Activated T-cell treated with anti-CD3 and anti-CD28 coated beads, Interleukin-2, amount 50 U/mL, for 48 hours (primary cell): Measurements from ENCODE around the gene FBXL20.
"Not testable (repeated sequence)": the region's sequence is repeated elsewhere in the genome, so short reads cannot be mapped to it uniquely, and the experiment has no call there.

ENCODE experiments used
- DNase-seq, 2 experiments: peaks; one replicate each; pipeline ENCODE4 v3.0.0-alpha.2; 2020

The FBXL20 gene

DNA sequence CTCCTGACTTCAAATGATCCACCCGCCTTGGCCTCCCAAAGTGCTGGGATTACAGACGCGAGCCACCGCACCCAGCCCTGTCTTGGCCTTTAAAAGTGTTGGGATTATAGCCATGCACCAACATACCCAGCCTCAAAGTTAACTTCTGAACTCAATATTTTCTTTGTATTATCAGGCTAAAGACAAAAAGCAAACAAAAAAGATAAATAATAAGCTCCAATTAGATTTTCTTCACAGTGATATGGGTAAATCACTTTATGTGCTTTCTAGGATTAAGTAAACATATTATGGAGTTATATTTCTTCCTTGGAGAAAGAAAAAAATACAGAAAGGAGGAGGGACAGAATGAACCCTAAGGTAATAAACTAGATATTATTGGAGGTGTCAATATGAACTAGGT lies 74.3 kb downstream of the FBXL20 start:
- DNase-seq, result no peak

DNA sequence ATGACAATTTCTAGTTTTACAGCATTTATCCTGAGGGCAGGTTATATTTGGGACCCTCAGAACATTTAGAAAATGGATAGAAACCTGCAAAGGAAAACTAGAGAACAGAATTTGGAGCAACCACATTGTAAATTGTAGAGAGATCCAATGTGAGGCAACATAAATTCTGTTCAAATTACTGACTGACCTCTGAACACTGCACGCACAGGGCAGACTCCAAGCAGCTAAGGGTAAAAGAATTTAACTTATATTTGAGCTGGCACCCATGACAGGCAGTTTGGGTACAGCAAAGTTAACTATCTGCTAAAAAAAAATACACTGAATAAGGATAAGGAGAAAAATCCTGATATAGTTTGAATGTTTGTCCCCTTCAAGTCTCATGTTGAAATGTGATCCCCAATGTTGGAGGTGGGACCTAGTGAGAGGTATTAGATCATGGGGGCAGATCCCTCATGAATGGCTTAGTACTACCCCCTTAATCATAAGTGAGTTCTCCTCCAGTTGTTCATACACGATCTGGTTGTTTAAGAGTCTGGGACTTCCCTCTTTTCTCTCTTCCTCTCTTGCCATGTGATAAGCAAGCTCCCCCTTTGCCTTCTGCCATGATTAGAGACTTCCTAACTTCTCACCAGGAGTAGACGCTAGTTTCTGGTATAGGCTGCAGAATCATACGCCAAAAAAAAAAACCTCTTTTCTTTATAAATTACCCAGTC lies 75.7 kb downstream of the FBXL20 start:
- DNase-seq, result no peak

DNA sequence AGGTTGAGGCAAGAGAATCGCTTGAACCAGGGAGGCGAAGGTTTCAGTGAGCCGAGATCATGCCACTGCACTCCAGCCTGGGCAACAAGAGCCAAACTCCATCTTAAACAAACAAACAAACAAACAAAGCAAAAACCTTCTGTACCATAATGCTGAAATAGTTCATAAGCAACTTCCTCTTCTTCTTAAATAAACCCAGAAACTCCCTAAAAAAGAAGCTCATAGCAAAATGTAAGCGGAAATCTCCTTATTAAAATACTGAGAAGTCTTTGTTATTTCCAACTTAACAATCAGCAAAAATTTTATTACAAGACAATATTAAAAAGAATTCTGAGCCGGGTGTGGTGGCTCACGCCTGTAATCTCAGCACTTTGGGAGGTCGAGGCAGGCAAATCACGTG lies 82.8 kb downstream of the FBXL20 start:
- no peak for DNase-seq

DNA sequence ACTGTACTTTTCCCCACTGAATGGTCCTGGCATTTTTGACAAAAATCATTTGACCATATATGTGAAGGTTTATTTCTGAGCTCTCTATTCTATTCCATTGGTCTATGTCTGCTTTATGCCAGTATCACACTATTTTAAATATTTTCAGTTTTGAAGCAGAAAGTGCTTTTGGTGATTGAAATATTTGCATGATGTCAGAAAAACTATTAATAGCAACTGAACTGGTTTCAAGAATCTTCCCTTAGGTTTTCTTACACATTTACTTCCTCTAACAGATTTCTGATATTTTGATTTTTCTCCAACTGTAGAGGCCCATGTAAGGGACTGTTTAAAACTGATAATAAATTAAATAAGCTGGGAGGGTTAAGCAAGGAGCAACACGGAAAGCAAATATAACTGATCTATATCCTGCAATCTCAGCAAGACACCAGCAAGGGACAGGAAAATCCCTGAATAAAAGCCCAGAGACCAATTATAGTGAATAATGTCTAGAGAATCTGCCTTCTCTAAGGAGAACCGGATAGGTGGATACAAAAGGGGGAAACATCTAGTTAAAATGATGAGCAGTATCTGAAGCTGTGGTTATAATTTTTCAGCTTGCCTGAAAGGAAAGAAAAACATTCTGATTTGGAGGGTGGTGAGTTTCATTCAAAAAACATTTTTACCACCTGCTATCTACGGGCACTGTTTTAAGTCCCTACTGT lies 94.8 kb downstream of the FBXL20 start:
- DNase-seq, result no peak

GRCh38 chr17:39305978-39306377 lies 95.4 kb downstream of the FBXL20 start:
- DNase-seq, result no peak

DNA sequence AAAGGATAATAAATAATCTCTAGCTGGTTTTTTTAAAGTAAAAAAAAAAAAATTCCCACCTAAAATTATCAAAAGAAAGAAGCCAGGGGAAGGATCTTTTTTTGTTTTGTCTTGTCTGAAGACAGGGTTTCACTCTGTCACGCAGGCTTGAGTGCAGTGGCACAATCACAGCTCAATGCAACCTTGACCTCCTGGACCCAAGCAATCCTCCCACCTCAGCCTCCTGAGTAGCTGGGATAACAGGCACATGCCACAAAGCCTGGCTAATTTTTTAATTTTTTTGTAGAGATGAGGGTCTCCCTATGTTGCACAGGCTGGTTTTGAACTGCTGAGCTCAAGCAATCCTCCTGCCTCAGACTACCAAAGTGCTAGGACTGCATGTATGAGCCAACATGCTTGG lies 97.2 kb downstream of the FBXL20 start:
- no peak for DNase-seq

GRCh38 chr17:39294060-39294459 lies 107.4 kb downstream of the FBXL20 start:
- DNase-seq, result no peak

DNA sequence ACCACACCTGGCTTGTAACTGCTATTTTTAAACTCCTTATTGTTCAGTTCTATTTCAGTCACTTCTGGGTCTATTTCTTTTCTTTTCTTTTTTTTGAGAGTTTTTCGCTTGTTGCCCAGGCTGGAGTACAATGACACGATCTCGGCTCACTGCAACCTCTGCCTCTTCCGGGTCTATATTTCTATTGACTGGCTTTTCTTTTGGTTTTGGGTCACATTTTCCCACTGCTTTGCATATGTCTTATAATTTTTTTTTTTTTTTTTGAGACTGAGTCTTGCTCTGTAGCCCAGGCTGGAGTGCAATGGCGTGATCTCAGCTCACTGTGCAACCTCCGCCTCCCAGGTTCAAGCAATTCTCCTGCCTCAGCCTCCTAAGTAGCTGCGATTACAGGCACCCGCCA lies 108.9 kb downstream of the FBXL20 start:
- DNase-seq, result not testable (repeated sequence)

DNA sequence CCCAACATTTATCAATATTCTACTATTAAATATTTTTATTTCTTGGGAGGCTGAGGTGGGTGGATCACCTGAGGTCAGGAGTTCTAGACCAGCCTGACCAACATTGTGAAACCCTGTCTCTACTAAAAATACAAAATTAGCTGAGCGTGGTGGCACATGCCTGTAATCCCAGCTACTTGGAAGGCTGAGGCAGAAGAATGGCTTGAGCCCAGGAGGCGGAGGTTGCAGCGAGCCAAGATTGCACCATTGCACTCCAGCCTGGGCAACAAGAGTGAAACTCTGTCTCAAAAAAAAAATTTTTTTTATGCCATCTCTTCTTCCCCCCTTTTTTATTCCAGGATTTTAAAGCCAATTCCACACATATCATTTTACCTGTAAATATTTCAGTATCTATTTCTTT lies 114.9 kb downstream of the FBXL20 start:
- DNase-seq, result not testable (repeated sequence)

DNA sequence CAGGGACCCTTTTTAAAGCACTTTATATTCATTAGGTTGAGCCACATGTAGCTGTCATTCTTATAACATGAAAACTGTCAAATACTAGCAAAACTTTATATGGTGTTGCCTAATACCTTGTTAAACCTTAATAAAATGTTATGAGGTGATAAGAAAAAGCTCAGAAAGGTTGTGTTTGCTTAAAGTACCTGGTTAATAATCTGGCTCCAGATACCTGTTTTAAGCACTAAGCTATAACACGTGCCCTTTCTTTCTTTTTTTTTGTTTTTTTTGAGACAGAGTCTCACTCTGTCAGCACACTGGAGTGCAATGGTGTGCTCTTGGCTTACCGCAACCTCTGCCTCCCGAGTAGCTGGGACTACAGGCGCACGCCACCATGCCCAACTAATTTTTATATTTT lies 116.7 kb downstream of the FBXL20 start:
- DNase-seq, result no peak

DNA sequence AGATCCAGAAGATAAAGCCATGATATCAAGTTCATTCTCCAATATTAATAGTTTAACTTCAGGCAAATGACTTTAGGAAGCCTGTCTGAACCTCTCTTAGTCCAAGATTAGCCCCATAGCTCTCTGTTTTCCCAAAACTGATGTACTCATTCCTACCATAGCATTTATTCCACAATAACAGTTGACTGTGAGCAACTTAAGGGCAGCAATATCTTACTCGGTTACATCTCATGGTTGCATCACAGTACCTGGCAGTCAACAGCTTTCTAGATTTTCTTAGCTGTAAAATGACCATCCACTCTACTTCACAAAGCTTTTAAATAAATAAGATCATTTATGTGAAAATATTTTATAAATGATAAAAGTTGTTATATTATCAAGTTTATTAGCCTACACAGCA lies 117.5 kb downstream of the FBXL20 start:
- no peak for DNase-seq

DNA sequence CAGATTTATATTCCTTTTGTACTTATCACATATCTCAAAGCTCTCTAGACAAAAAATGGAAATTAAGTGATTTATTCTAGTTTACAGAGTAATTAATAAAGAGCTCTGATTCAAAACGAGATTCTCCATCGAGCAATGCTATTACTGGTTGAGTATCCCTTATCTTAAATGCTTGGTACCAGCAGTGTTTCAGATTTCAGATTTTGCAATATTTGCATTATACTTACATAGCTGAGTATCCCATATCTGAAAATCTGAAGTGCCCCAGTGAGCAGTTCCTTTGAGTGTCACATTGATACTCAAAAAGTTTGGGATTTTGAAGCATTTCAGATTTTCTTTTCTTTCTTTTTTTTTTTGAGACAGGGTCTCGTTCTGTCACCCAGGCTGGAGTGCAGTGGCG lies 118.3 kb downstream of the FBXL20 start:
- DNase-seq, result no peak

DNA sequence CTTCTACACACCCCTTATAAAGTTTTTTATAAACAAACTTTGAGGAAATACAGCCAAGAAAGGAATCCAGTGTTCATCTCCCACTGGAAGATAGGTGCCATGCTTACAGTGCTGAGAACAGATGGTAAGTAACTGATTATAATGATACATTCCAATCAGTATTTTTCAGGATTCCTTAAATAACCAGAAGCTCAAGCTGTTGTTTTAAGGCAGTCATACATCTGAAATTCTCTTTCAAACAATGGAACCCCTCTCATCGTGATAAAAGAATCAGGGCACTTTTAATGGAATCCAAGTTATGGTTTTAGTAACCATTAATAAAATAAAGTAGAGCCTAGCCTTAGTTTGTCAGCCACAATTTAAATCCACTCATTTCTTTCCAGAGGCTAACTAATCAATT lies 119.6 kb downstream of the FBXL20 start:
- DNase-seq, result no peak

- not testable (repeated sequence) for DNase-seq
Measured at GRCh38 chr17:39278246-39278645, 123.2 kb downstream of the FBXL20 start.

DNA sequence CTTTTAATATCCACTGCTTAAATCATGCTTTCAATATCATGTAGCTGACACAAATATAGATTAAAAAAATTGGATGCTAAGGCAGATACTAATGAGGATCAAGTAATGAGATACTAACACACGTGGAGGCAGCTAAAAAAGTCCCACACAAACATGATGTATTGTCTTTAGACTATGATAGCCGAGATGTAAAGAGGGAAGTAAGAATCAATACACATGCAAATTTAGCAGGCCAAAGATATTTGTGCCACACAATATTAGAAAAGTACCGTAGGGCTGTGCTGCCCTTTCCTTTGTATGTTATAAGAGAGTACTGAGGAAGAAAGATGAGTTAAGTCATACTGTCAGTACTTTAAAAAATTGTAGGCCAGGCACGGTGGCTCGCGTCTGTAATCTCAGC lies 124.3 kb downstream of the FBXL20 start:
- DNase-seq, result no peak

GRCh38 chr17:39276113-39276512 lies 125.3 kb downstream of the FBXL20 start:
- no peak for DNase-seq

DNA sequence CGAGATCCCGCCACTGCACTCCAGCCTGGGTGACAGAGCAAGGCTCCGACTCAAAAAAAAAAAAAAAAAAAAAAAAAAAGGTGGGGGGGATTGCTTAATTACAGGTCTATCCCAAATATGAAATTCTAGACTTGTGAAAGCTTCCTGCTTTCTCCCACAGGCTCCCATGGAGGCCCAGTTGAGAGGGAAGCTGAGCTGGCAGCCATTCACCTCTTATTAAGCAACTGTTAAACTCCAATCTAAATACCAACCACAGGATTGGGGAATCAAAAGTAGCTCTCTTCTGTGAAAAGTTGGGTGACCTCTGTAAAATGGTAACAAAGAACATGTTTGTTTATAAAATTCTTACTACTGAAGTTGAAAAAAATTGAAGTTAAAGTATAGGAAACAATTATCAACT lies 129.9 kb downstream of the FBXL20 start:
- DNase-seq, result no peak

- DNase-seq, result no peak
Measured at GRCh38 chr17:39270923-39271322, 130.5 kb downstream of the FBXL20 start.

- no peak for DNase-seq
Measured at GRCh38 chr17:39264119-39264518, 137.3 kb downstream of the FBXL20 start.

GRCh38 chr17:39261286-39261685 lies 140.1 kb downstream of the FBXL20 start:
- DNase-seq, result peak; percentile 61

DNA sequence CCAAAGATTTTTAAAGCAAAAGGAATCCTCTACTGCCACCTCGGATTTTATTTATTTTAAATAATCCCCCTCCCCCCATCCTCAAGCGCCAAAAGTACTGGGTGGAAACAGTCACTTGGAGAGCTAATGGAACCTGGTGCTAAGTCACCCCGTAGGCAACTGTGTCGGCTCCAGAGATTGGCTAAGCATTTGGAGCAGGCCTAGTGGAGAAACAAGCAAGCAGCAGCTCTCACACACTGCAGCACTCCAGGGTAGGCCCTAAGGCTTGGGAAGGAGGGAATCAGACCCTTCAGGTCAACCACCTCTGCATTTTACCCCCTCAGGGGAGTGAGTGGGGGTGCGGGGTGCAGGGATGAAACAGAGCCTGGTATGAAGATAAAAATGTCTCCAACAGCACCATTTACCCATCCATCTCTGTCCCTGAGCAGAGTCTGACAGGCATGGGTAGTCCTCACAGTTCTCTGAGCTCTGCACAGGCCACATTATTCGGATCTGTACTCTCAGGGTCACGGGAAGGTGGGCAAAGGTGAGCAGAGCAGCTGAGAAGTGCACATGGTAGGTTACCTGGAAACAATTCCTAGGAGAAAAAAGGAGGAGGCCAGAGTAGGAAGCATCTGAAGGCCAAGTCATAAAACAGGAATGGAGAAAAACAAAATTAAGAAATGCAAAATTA lies 148.5 kb downstream of the FBXL20 start:
- peak in 1 of 2 experiments; percentile 7 for DNase-seq

GRCh38 chr17:39251997-39252396 lies 149.4 kb downstream of the FBXL20 start:
- DNase-seq, result no peak

DNA sequence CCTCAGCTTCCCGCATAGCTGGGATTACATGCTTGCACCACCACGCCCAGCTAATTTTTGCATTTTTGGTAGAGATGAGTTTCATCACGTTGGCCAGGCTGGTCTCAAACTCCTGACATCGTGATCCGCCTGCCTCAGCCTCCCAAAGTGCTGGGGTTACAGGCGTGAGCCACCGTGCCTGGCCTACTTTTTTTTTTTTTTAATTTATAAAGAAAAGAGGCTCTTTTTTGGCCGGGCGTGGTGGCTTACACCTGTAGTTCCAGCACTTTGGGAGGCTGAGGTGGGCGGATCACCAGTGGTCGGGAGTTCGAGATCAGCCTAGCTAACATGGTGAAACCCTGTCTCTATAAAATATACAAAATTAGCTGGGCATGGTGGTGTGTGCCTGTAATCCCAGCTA lies 151.3 kb downstream of the FBXL20 start:
- DNase-seq, result not testable (repeated sequence)

DNA sequence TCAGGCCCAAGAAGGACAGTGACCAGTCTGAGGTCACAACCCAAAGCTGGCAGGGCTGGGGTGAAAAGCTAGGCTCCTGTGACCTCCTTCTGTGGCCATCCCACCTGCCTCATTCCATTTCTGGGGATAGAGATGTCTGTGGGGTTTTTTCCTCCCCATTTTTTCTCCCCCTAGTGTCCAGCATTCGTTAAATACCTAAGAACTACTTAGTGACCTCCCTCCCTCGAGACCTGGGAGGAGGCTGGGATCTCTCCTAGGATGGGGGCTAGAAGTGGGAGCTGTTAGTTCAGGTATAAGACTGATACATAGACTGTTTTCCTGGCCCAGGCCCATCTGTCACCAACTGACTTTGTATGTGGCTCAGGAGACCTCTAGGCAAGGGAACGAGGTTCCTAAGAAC lies 155.2 kb downstream of the FBXL20 start:
- no peak for DNase-seq
